HG02840 (cell line): Measurements from ENCODE around the gene CMTR2.
"Not testable (repeated sequence)": the region's sequence is repeated elsewhere in the genome, so short reads cannot be mapped to it uniquely, and the experiment has no call there.

Experiments used
- ATAC-seq: cut with Tn5 transposase; IDR thresholded peaks from one replicate; pipeline ENCODE4 v1.9.1; 2021; ENCODE audit warnings: mild to moderate bottlenecking, moderate library complexity, moderate number of reproducible peaks; ENCODE audit not compliant: unreplicated experiment, low FRiP score

CMTR2 gene

DNA sequence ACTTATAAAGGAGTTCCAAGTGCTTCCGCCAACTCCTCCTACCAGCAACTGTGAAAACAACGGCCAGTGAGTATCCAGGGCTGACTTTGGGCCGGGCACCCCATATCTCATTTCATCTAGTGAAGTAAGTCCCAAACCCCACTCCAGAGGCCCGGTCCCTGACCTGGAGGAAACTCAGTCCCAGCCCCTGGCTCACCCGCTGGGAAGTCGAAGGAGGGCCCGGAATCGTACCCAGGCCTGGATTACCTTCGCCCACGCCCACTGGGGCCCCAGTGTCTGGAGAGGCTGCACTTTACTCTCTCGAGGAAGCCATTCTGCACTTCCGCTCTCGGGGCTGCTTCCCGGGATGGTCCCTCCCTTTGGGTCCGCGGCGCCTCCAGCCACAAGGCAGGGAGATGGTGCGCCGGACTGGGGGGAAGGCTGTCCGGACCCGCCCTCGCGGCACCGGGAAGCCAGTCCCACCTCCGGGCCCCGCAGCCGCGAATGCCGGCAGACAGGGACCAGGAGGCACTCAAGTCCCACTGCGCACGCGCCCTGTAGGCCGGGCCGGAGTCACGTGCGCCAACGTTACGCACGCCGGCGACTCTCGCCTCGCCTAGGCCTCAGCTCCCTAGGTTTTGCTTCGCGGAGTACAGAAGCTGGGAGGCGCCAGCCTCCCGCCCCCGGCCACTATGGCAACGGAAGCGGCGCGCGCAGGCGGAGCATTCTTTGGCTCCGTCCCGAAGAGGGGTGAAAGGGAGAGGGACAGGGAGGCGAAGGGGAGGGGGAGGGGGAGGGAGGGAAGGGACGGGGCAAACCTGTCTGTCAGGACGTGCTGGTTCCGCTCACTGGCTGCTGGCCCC, at the start of gene CMTR2:
Gene CMTR2 (minus strand): TSS at position 513 of the 842 bp plus-strand sequence. CDS start 3,482 bp downstream, outside the sequence.
- ATAC-seq = peak; percentile 90

DNA sequence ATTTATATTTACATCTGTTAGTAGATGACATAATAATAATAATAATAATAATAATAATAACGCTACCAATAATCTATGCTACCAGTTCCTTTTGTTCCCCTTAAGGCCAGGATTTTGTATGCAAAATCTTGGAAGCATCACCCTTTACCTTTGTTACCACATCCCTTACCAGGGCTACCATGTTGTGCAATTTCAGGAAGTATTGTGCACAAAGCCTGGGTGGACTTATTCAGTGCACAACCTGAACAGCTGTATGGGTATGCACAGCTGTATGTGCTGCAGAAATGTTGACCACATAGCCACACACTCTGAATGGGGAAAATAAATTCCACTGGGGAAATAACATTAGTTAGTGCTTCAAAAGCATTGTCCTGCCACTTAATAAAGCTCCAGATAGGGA, 49.4 kb upstream of the CMTR2 start:
- no peak for ATAC-seq

DNA sequence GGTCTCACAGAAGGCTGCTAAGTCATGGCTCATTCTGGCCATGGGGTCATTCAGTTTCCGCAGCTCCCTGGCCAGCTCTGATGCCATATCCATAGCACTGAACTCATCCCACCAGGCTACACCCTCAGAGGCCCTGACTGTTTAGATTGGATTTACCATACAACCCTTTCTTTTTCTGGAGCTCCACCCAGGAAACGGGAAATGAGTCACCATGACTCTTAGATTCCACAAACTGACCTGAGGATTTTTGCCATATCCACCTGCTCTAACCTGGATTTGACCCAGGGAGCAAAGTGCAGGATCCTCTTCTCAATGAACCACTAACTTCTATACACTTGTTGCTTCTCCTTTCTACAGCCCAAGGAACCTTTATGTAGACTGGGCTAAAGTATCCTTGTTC, 49.0 kb upstream of the CMTR2 start:
- no peak for ATAC-seq

GRCh38 chr16:71337631-71338030, 48.4 kb upstream of the CMTR2 start:
- ATAC-seq = no peak

DNA sequence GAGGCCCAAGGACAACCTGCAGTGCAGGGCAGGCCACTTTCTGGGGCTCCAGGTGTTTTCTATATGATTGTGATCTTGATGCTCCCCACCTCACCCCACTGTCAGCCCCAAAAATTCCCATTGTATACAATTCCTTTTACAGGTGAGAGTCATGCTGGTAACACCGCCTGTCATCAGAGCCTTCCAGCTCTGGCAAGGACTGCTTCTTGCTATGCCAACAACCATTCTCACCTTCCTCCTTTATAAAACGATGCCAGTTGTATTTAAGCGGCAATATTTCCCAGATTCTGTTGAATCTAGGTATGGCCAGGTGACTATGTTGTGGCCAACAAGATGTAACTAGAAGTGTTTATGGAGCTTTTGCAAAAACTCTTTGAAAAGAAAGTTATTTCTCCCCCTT, 38.9 kb upstream of the CMTR2 start:
- ATAC-seq = no peak

DNA sequence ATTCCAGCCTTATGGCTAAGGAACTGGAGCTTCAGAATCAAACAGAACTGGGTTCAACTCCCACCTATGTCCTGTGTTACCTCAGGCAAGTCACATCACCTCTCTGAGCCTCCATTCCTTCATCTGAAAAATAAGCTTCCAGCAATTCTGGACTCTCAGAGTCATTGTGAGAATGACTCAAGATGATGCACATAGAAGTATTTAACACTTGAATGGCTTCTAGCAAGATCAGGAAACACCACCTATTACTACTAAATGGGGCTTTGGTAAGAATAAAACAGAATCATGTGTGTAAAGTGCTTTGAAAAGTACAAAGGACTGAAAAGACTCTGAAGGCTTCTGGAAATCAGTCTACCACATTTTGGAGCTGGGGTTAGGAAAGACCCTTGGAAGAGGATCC, 38.5 kb upstream of the CMTR2 start:
- ATAC-seq = no peak

- ATAC-seq = no peak
Observed at GRCh38 chr16:71319999-71320398, 30.8 kb upstream of the CMTR2 start.

- no peak for ATAC-seq
Observed at GRCh38 chr16:71315269-71315668, 26.1 kb upstream of the CMTR2 start.

- not testable (repeated sequence) for ATAC-seq
Observed at GRCh38 chr16:71313591-71313990, 24.4 kb upstream of the CMTR2 start.

DNA sequence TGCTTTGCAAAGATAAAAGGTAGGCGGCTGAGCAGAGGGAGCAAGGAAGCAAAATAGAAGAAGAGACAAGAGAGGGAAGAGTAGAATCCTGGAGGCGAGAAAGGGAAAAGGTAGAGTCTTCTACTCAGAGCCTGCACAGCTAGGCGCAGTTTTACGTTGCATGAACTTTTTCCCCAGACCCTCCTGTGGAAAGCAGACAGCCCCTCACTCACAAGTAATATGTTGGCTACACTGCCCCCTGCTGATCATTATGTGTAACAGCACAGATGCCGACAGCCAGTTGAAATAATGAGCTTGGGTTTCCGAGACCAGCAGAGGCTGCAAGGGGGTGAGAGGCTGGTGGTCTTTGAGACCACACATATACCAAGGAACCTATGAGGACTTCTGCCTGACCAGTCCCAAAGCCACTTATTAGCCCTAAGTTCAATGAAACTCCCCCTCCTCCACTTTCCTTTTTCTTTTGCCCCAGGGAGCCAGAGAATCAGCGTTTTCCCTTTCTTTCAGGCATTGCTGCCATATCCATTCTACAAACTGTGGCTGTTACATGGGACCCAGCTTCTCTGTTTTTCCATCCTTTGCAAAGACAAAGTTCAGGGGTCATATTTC, 22.5 kb upstream of the CMTR2 start:
- no peak for ATAC-seq

DNA sequence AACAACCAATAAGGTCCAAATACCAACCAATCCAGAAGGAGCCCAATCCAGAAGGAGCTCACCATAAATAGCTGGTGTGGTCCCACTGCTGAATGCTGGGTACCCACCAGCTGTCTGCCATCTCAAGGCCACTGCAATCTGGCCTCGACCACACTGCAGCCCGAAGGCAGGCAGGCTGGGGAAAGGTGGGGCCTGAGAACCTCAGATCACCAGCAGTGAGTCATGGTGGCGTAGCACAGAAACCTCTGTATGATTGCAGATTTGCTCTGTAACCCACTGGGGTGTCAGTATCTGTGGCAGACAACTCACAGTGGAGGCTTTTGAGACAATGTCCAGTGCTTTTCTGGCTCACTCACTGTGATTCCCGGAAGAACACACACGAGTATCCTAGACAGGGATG, 14.7 kb upstream of the CMTR2 start:
- ATAC-seq = no peak

GRCh38 chr16:71297341-71297634, 8.1 kb upstream of the CMTR2 start:
- no peak for ATAC-seq

DNA sequence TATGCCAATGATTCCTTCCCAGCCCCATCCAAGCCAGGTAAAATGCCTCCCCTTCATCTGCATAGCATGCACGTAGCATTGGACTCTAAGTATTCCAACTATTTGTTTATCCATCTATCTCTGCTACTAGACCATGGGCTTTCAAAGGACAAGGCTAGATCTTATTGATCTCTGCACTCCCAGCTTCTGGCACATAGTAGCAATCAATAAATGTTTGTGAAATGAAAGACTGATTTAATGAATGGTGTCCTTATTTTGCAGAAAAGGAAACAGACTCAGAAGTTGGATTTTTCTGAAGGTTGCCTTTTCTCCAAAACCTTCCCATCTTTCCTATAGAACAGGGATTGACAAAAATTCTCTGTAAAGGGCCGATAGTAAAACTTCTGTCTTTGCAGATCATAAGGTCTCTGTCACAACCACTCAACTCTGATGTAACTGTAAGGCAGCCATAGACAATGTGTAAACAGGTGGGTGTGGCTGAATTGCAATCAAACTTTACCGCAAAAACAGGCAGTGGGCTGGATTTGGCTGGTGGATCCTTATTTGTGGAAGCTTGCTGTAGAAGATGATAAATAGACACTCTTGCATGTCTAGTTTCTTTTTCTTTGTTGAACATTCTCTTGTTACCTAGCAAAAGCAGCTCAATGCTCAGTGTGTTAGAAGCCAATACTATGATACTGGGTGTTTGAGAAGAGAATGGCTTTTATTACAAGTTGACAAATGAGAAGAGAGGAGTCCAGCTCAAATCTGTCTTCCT, 7.6 kb upstream of the CMTR2 start:
- no peak for ATAC-seq

- ATAC-seq = no peak
Observed at GRCh38 chr16:71295950-71296349, 6.7 kb upstream of the CMTR2 start.

DNA sequence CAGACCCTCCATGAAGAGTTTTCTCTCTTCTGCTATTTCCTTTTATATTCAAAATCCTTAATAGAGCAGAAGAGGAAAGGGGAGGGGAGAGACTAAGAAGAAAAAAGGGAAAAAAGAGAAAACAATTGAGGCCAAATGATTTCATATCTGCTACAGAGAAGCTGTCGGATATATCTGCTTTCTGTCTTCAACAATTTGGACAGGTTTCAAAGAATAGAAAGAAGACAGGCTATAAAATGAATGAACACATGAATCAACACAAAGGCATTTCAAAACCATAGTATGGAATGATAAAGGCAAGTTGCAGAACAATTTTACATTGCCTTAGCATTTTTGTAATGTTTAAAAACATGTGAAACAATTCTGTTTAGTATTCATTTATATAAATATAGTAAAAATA, 4.7 kb upstream of the CMTR2 start:
- no peak for ATAC-seq

DNA sequence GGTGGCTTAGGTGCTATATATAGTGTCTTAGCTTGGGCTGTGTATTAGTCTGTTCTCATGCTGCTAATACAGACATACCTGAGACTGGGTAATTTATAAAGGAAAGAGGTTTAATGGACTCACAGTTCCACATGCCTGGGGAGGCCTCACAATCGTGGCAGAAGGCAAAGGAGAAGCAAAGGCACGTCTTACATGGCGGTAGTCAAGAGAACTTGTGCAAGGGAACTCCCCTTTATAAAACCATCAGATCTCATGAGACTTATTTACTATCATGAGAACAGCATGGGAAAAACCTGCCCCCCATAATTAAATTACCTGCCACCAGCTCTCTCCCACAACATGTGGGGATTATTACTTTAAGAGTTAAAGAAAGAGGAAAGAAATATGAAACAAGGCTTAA, 2.9 kb upstream of the CMTR2 start:
- ATAC-seq = not testable (repeated sequence)

GRCh38 chr16:71289732-71290062, 495 bp upstream of the CMTR2 start:
- no peak for ATAC-seq

GRCh38 chr16:71288570-71288889, 672 bp downstream of the CMTR2 start:
- no peak for ATAC-seq

DNA sequence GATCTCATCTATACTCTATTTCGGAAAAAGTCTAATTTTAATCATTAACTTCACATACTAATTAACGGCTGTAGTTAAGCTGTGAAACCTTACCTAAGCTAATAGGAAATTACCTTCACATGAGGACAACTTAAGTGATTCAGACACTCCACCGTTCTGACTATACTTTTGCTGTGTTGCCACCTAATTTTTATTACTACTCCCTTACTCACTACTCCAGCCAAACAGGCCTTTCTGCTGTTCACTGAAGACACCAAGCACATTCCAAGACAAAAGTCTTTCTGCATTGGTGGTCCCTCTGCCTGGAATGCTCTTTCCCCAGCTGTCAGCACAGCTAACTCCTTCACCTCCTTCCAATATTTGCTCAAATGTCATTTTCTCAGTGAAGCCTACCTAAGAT, 1.3 kb downstream of the CMTR2 start:
- ATAC-seq = no peak

GRCh38 chr16:71287454-71287853, 1.7 kb downstream of the CMTR2 start:
- ATAC-seq = no peak

- no peak for ATAC-seq
Observed at GRCh38 chr16:71283612-71284011, 5.6 kb downstream of the CMTR2 start.

DNA sequence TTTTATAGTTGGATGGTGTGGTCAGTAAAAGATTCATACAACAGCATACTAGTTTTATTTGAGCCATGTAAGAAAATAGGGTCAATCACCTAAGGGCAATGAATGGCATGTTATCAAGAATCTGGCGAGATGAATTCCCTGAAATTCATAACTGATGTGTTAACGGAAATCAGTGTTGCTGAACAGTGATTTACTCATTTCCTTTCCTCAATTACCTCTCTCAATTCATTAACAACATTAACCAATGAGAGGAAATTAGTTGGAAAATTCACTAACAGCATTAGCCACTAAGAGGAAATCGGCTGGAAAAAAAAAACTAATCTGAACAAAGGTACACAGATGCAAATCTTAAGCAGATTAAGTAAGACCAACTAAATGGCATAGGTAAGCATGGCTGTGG, 6.3 kb downstream of the CMTR2 start:
- ATAC-seq = no peak
